Transverse colon (tissue), 4 donors: Measurements from ENCODE around the gene ZRANB3.
"Not testable (repeated sequence)": the region's sequence is repeated elsewhere in the genome, so short reads cannot be mapped to it uniquely, and the experiment has no call there.

ENCODE experiments used
- CTCF ChIP-seq, 5 experiments: fragments of 200-600 bp in 3 of 5; fragments of 450-650 bp in 2 of 5; sonication (generic) in 3 of 5; IDR thresholded peaks; 1 replicate in 2 of 5; 2 replicates in 3 of 5; pipeline ENCODE4 v1.5.1; 2016 to 2017; ENCODE audit warnings: antibody characterized with exemption in 5 of 5, inconsistent platforms in 3 of 5, mild to moderate bottlenecking in 2 of 5, moderate library complexity in 1 of 5
- EP300 ChIP-seq: sonication (generic); formaldehyde crosslinking; IDR thresholded peaks from one replicate; pipeline ENCODE4 v1.6.1; 2017; ENCODE audit warnings: antibody characterized with exemption, low read depth
- POLR2A ChIP-seq: fragments of 450-650 bp; IDR thresholded peaks from one replicate; pipeline ENCODE4 v1.6.1; 2016; ENCODE audit warnings: antibody characterized with exemption, mild to moderate bottlenecking, moderate library complexity
- POLR2AphosphoS5 ChIP-seq, 3 donors: sonication (generic); formaldehyde crosslinking; IDR thresholded peaks; one replicate each; pipeline ENCODE4 v1.6.1; 2016; ENCODE audit warnings: antibody characterized with exemption in 3 of 3

GRCh38 chr2:135121658-135122039, 409.4 kb downstream of the ZRANB3 start:
- TF ChIP-seq CTCF (IDR thresholded peaks at IDR 0.05); POLR2AphosphoS5 (IDR thresholded peaks at IDR 0.05); POLR2A; EP300: not testable (repeated sequence)
